Epithelial cell of proximal tubule (primary cell): ENCODE results near the gene LRTM1. TPM values are rescaled to one million over a fixed set of nuclear protein-coding genes. Genes with fewer than 3 reads are reported as not detected.
A peak's percentile ranks its signal among the peaks of the same experiment; 100 is the strongest.

Experiments used
- DNase-seq: peaks from one replicate; pipeline ENCODE4 v3.0.0-alpha.2; 2011; ENCODE audit warnings: low read depth
- H3K4me3 ChIP-seq: 2 replicates; pipeline ENCODE4 v1.5.1; 2011; ENCODE audit warnings: low read depth, mild to moderate bottlenecking, low read length
- total RNA-seq: library from RNA; depleted of rRNA; stranded (reverse); fragments of >200 nt; gene quantifications from 2 replicates; pipeline ENCODE4 v1.2.3, GENCODE V29; 2015
- TF ChIP-seq, protein P1 (sequence below): conservative IDR thresholded peaks from 2 replicates; pipeline ENCODE4 v1.5.1; 2012; ENCODE audit warnings: low read depth, mild to moderate bottlenecking, low read length

LRTM1 gene
- total RNA-seq, 1 donor from 2014 or later = not detected

GRCh38 chr3:54915181-54915580, 12.7 kb downstream of the LRTM1 start:
- TF ChIP-seq, protein P1, sequence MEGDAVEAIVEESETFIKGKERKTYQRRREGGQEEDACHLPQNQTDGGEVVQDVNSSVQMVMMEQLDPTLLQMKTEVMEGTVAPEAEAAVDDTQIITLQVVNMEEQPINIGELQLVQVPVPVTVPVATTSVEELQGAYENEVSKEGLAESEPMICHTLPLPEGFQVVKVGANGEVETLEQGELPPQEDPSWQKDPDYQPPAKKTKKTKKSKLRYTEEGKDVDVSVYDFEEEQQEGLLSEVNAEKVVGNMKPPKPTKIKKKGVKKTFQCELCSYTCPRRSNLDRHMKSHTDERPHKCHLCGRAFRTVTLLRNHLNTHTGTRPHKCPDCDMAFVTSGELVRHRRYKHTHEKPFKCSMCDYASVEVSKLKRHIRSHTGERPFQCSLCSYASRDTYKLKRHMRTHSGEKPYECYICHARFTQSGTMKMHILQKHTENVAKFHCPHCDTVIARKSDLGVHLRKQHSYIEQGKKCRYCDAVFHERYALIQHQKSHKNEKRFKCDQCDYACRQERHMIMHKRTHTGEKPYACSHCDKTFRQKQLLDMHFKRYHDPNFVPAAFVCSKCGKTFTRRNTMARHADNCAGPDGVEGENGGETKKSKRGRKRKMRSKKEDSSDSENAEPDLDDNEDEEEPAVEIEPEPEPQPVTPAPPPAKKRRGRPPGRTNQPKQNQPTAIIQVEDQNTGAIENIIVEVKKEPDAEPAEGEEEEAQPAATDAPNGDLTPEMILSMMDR = no peak
- H3K4me3 ChIP-seq = no peak overlapping the region
- DNase-seq = no peak

DNA sequence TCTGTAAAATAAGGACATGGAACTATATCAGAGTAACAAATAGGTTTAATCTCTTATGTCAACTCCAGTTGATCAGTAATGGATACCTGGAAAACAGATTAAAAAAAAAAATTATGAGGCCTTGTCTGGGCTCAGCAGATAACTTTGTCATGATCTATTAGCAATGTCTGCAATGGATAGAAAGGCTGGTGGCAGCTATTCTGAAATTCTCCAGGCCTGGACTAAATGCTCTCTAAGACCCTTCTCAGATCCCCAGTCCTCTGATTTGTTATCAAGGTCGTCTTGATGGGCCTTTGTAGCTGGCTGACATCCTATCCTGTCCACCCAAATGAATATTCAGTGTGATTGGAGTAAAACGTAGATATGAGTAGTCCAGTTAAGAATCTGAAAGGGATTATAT, 13.7 kb downstream of the LRTM1 start:
- TF ChIP-seq, protein P1 = no peak
- H3K4me3 ChIP-seq = no peak overlapping the region
- no peak for DNase-seq

- TF ChIP-seq, protein P1 = no peak
- no peak overlapping the region for H3K4me3 ChIP-seq
- no peak for DNase-seq
These were observed 18.7 kb downstream of the LRTM1 start for GRCh38 chr3:54909191-54909590.

DNA sequence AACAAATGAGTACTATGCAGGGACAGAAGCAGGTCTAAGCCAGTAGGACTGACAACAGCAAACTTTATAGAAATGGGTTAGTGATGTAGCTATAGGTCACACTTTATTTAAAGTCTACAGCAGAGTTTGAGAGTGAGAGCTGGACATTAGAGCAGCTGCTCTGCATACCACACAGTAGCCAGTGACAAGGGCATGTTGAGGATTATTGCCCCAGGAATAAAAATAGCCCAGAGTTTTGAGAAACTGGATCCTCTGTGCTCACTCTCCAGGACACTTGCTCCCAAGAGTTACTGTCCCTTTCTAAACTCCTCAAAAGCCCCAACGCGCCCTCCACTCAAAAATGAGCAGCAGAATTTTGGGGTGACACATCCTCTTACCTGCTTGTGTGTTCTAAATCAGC, 21.1 kb downstream of the LRTM1 start:
- H3K4me3 ChIP-seq = no peak overlapping the region
- TF ChIP-seq, protein P1 = no peak
- no peak for DNase-seq

- TF ChIP-seq, protein P1 = no peak
- DNase-seq = no peak
- H3K4me3 ChIP-seq = no peak overlapping the region
These were observed 21.9 kb downstream of the LRTM1 start for GRCh38 chr3:54905920-54906319.

- DNase-seq = peak; percentile 56
- H3K4me3 ChIP-seq = no peak overlapping the region
- TF ChIP-seq, protein P1 = peak; percentile 34
These were observed 22.5 kb downstream of the LRTM1 start for GRCh38 chr3:54905261-54905888.

GRCh38 chr3:54901906-54902685, 25.8 kb downstream of the LRTM1 start:
- DNase-seq = no peak
- TF ChIP-seq, protein P1 = no peak
- no peak overlapping the region for H3K4me3 ChIP-seq
